CD4-positive, alpha-beta T cell treated with Interferon gamma for 1 hour (primary cell): Measurements from ENCODE around the gene ZFHX3.

Experiments
- DNase-seq: peaks from one replicate; pipeline ENCODE4 v3.0.0-alpha.2; 2020

Gene ZFHX3

GRCh38 chr16:72924927-72925630, 122.8 kb downstream of the ZFHX3 start:
- DNase-seq: no peak

- DNase-seq: no peak
These were observed 123.4 kb downstream of the ZFHX3 start for GRCh38 chr16:72924537-72924926.

DNA sequence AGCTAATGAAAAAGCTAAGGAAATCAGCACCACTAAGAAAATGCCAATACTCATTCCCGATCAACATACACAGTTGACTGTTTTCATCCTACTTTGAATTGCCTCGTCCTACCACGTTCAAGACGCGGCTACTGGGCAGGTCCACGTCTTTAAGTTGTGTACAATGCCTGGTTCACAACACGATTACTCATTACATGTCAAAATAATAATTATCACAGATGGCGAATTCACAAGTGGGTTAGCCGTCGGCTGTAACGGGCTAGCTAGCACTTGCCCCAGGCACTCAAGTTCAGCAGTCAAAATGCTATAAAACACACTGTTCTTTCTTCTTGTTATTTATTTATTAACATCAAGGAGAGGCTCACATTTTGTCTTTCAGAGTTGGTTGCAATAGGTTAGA, 124.2 kb downstream of the ZFHX3 start:
- no peak for DNase-seq

DNA sequence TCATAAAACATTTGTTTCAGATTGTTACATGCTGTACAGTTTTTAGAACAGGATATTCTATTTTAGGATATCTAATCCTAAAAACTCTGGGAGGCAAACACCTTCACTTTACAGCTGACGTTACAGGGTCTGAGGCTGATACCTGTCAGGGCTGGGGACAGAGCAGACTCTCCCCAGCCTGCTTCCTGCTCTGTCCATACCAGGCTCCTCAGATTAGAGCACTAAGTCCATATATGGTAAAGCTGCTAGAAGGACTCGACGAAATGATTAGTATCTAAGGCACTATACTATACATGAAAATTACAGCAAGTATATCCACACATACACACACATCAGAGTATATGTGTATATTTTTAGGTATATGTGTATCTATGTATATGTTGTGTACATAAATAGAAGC, 125.2 kb downstream of the ZFHX3 start:
- no peak for DNase-seq

DNA sequence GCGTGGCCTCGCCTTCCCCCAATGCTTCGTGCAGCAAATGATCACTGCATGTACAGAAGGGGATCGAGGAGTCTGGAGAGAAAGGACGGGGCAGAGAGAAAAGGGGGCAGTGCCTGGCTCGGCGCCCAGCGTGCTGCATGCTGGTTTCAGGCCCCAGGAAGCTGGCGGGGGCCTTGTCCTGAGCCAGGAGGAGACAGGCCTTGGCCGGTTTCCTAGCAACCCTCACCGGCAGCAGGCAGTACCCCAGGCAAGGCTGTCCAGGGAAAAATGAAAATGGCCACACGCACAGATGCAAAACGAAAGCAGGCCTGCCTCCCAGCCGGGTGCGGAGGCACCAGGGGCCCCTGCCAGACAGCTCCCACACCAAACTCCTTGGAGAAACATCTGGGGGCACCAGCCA, 126.3 kb downstream of the ZFHX3 start:
- no peak for DNase-seq

- peak; percentile 35 for DNase-seq
These were observed 126.8 kb downstream of the ZFHX3 start for GRCh38 chr16:72921106-72921505.

GRCh38 chr16:72917051-72917450, 130.9 kb downstream of the ZFHX3 start:
- DNase-seq: no peak

DNA sequence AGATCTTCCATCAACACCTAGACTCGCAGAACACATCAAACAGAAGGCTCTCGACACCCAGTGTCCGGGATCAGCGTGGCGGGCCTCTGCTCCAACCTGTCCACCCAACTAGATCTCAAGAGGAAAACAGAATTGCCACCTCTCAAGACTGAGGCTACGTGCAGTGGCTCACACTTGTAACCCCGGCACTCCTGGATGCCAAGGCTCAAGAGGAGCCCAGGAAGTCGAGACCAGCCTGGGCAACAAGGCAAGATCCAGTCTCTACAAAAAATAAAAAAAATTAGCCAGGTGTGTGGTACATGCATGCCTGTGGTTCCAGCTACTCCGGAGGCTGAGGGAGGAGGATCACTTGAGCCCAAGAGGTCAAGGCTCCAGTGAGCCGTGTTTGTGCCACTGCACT, 132.6 kb downstream of the ZFHX3 start:
- no peak for DNase-seq

DNA sequence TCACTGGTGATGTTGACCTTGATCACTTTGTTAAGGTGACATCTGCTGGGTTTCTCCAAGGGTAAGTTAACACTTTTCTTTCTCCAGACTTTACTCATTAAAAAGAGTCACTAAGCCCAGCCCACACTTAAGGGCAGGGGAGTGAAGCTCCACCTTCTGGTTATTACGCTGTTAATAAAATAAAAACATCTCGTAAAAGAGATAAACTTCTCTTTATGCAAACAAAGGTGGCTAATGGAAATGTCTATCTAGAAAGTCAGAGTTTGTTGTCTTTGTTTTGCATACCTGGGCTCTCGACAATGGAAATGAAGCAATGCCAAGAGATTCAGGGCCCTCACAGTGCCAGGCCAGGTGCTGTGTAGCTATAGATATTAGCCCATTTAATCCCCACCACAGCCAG, 134.4 kb downstream of the ZFHX3 start:
- no peak for DNase-seq

DNA sequence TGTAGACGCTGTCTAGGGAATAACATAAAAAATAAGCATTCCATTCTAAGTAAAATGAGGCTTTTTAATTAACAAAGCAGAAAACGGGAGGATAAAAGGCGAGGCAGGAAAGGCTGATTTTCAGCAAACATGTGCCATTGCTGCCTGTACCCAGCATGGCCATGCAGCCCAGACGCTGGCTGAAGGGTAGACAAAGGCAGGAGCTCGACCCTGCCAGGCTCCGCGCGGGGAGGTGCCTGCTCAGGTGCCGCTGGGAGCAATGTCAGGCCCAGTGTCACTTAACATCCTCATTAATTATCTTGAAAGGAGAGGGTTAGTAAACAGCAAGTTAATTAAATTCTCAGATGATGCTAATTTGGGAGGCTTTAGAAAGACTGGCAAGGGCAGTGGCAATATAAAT, 136.0 kb downstream of the ZFHX3 start:
- no peak for DNase-seq

- DNase-seq: no peak
These were observed 137.1 kb downstream of the ZFHX3 start for GRCh38 chr16:72910875-72911274.

- no peak for DNase-seq
These were observed 137.5 kb downstream of the ZFHX3 start for GRCh38 chr16:72910381-72910780.

DNA sequence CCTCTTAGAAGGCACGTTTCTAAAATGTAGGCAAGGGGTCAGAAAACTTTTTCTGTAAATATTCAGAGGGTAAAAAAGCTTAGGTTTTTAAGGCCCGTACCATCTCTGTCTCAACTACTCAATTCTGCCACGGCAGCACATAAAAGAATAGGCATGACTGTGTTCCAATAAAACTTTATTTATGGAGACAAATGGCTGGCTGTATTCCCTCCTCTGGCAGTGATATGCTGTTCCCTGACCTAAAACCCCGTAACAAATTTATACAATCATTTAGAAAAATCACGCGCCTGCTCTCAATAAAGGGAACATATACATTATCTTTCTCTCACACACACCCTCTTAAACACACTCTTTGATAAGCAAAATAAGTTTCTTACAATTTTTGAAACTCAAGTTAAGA, 138.7 kb downstream of the ZFHX3 start:
- DNase-seq: no peak

GRCh38 chr16:72908362-72909167, 139.4 kb downstream of the ZFHX3 start:
- DNase-seq: peak; percentile 55

- no peak for DNase-seq
These were observed 142.3 kb downstream of the ZFHX3 start for GRCh38 chr16:72905581-72905980.

DNA sequence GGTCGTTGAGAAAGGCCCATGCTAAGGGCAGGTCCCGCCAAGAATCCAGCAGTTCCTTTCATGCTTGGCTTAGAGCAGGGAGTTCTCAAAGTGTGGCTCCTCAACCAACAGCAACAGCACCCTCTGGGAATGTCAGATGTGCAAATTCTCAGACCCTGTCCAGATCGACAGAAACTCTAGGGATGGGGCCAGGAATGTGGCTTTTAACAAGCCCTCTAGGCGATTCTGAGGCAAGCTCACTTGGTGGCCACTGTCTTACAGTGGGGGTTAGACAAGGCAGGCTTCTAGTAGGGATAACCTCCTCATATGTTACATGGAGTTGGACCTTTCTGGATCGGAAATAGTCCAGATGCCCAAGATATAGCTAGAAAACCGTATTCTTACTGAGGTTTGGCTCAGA, 144.8 kb downstream of the ZFHX3 start:
- no peak for DNase-seq

- no peak for DNase-seq
These were observed 145.7 kb downstream of the ZFHX3 start for GRCh38 chr16:72902206-72902605.

DNA sequence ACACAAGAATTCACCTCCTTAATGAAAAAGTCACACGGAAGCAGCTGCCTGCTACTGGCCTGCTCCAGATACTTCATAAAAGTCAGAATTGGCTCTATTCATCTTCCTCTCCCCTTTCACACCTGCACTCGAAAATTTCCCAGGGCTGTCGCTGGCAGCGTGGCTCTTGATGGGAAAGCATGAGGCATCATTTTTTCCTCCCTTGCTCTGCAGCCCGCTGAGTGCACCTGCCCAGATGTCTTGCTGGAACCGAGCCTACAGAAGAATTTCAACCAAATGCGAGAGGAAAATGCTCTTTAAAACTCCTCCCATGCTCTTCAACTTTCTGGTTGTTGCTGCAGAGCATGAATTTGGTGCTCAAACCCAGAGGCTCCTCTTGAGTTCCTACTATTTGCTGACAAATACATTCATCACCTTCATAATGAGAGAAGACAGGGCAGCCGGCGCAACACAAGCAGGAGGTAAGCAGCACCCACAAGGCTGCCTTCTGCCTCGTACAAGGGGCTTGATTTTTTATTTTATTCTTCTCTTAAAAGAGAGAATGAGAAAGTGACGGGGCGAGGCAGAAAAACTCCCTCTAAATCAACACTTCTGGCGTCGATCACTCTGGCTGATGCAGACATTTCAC, 146.8 kb downstream of the ZFHX3 start:
- no peak for DNase-seq

- DNase-seq: no peak
These were observed 149.6 kb downstream of the ZFHX3 start for GRCh38 chr16:72898216-72898825.

DNA sequence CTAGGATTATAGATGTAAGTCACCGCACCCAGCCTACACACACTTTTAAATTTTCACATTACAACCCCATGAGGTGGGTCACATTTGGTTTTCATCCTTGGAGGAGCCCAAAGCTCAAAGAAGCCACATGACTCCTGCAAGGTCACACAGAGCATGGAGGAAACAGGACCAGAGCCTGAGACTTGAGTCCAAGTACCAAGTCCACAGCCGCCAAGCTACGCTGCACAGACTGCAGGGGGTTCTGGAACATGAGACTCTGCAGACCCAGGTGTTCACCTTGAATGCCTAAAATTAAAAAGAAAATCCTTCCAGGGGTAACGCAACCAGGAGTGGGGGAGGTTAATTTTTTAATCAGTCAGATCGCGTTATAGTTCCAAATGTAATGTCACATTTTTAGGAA, 150.2 kb downstream of the ZFHX3 start:
- no peak for DNase-seq

- no peak for DNase-seq
These were observed 151.3 kb downstream of the ZFHX3 start for GRCh38 chr16:72896485-72897118.

DNA sequence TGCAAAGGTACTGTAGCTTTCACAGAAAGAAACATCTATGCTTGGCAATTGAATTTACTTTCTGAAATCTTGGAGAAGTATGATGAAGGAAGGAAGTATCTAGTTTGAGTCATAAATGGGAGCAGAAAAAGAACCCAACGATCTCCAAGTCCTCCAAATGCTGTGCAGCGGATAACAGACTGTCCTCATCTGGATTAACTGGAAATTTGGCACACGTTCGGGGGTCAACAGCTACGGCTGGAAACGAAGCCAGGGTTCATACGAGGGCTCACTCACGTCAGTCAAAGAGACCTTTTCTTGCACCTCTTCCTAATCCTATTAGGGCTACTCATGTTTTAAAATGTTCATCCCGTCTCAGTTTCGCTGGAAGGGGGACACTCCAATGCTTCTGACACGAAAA, 152.0 kb downstream of the ZFHX3 start:
- no peak for DNase-seq
